H1 (cell line): ENCODE results near the gene EMP3. TPM values are rescaled to one million over a fixed set of nuclear protein-coding genes. Genes with fewer than 3 reads are reported as not detected.

ENCODE experiments used
- CTCF ChIA-PET: fragments of 300-600 bp; sonication (Branson Sonifier 250); formaldehyde crosslinking; loops from one replicate; lab custom pipeline; 2021; ENCODE audit not compliant: partially characterized antibody; lab: Charles Lee
- POLR2A ChIA-PET: fragments of 300-600 bp; sonication (Branson Sonifier 250); formaldehyde crosslinking; loops from one replicate; lab custom pipeline; 2021; ENCODE audit warnings: inconsistent platforms; ENCODE audit not compliant: partially characterized antibody; lab: Charles Lee
- DNase-seq, 2 experiments: peaks; one replicate each; pipeline versions ENCODE4 v3.0.0 to v3.0.0-alpha.2; 2010 to 2022; ENCODE audit warnings: low spot score in 2 of 2, low read depth in 1 of 2, mixed read lengths in 1 of 2
- FAIRE-seq: peaks from 2 replicates; lab custom pipeline; 2011; peaks lifted over from hg19 to GRCh38; lab: Jason Lieb, UNC
- H2AFZ ChIP-seq: 2 replicates; pipeline ENCODE4 v1.8.1; 2012; ENCODE audit warnings: low read length, inconsistent platforms
- H2AK5ac ChIP-seq: 2 replicates; pipeline ENCODE4 v1.6.1; 2013; ENCODE audit warnings: low read depth, low read length
- H2BK120ac ChIP-seq: replicated peaks from 2 replicates; pipeline ENCODE3; 2013; ENCODE audit warnings: low read depth, low read length, inconsistent platforms
- H2BK12ac ChIP-seq: 2 replicates; pipeline ENCODE4 v1.6.1; 2013; ENCODE audit warnings: low read depth, low read length
- H2BK15ac ChIP-seq: 2 replicates; pipeline ENCODE4 v1.6.1; 2013; ENCODE audit warnings: low read length
- H2BK20ac ChIP-seq: 2 replicates; pipeline ENCODE4 v1.6.1; 2013; ENCODE audit warnings: low read length
- H2BK5ac ChIP-seq: 2 replicates; pipeline ENCODE4 v1.6.1; 2013; ENCODE audit warnings: low read depth, low read length
- H3K14ac ChIP-seq: 2 replicates; pipeline ENCODE4 v1.6.1; 2013; ENCODE audit warnings: inconsistent platforms; ENCODE audit not compliant: insufficient read length
- H3K18ac ChIP-seq: 2 replicates; pipeline ENCODE4 v1.6.1; 2013; ENCODE audit warnings: low read length; ENCODE audit errors: extremely low read depth
- H3K23ac ChIP-seq: 2 replicates; pipeline ENCODE4 v1.6.1; 2013; ENCODE audit warnings: inconsistent platforms; ENCODE audit not compliant: insufficient read length
- H3K23me2 ChIP-seq: 2 replicates; pipeline ENCODE4 v1.6.1; 2013; ENCODE audit warnings: low read depth, low read length
- H3K27ac ChIP-seq: 2 replicates; pipeline ENCODE4 v1.6.1; 2011; ENCODE audit warnings: low read depth, low read length, inconsistent platforms
- H3K27me3 ChIP-seq, 4 experiments: replicated peaks in 1 of 4; 1 replicate in 1 of 4; 2 replicates in 3 of 4; pipeline versions ENCODE4 v1.6.1 to v1.8.1; 2011 to 2013; ENCODE audit warnings: low read length in 3 of 4, mild to moderate bottlenecking in 3 of 4, inconsistent platforms in 2 of 4, mixed read lengths in 2 of 4, moderate library complexity in 1 of 4; ENCODE audit not compliant: control insufficient read depth in 3 of 4, insufficient read depth in 3 of 4; ENCODE audit errors: extremely low read depth in 1 of 4
- H3K36me3 ChIP-seq, 4 experiments: 2 replicates each; pipeline versions ENCODE4 v1.6.1 to v1.8.1; 2011 to 2013; ENCODE audit warnings: mild to moderate bottlenecking in 4 of 4, low read length in 3 of 4, moderate library complexity in 2 of 4, control low read depth in 1 of 4, inconsistent platforms in 1 of 4; ENCODE audit not compliant: insufficient read depth in 4 of 4, control insufficient read depth in 2 of 4
- H3K4ac ChIP-seq: replicated peaks from 2 replicates; pipeline ENCODE3; 2013; ENCODE audit warnings: low read length, low read depth, mixed read lengths, inconsistent platforms; ENCODE audit not compliant: insufficient read length
- H3K4me1 ChIP-seq, 4 experiments: replicated peaks in 1 of 4; 1 replicate in 1 of 4; 2 replicates in 3 of 4; pipeline versions ENCODE4 v1.6.1 to v1.8.1; 2011 to 2013; ENCODE audit warnings: low read length in 3 of 4, inconsistent platforms in 2 of 4, mixed read lengths in 1 of 4; ENCODE audit not compliant: insufficient read depth in 4 of 4, control insufficient read depth in 3 of 4
- H3K4me2 ChIP-seq, 2 experiments: 2 replicates each; pipeline versions ENCODE4 v1.6.1 to v1.8.1; 2011 to 2013; ENCODE audit warnings: low read depth in 2 of 2, low read length in 2 of 2, control low read depth in 1 of 2, inconsistent platforms in 1 of 2, mild to moderate bottlenecking in 1 of 2; ENCODE audit not compliant: insufficient read depth in 1 of 2
- H3K4me3 ChIP-seq, 4 experiments: fragments of 200-600, 300-600 bp in 1 of 4; sonication (generic), shearing (Covaris generic), sonication (Bioruptor Twin) in 1 of 4; 2 replicates each; pipeline versions ENCODE4 v1.5.1 to v1.8.1; 2011 to 2016; ENCODE audit warnings: low read length in 4 of 4, low read depth in 3 of 4, control low read depth in 2 of 4, inconsistent platforms in 2 of 4, mild to moderate bottlenecking in 2 of 4, mixed read lengths in 1 of 4, moderate library complexity in 1 of 4; ENCODE audit not compliant: insufficient read depth in 2 of 4; ENCODE audit errors: extremely low read depth in 1 of 4
- H3K56ac ChIP-seq: replicated peaks from 2 replicates; pipeline ENCODE3; 2013; ENCODE audit warnings: low read depth, mild to moderate bottlenecking, mixed read lengths, low read length, inconsistent platforms; ENCODE audit not compliant: insufficient read length
- H3K79me1 ChIP-seq: 2 replicates; pipeline ENCODE4 v1.6.1; 2013; ENCODE audit warnings: low read depth, low read length, control low read depth
- H3K79me2 ChIP-seq, 2 experiments: 2 replicates each; pipeline versions ENCODE4 v1.6.1 to v1.8.1; 2012 to 2013; ENCODE audit warnings: low read length in 2 of 2, mild to moderate bottlenecking in 2 of 2, inconsistent platforms in 1 of 2; ENCODE audit not compliant: insufficient read depth in 2 of 2, control insufficient read depth in 1 of 2
- H3K9ac ChIP-seq, 4 experiments: replicated peaks in 1 of 4; 1 replicate in 1 of 4; 2 replicates in 3 of 4; pipeline versions ENCODE4 v1.6.1 to v1.8.1; 2011 to 2013; ENCODE audit warnings: low read depth in 3 of 4, low read length in 3 of 4, control low read depth in 2 of 4, mild to moderate bottlenecking in 2 of 4, moderate library complexity in 2 of 4, inconsistent platforms in 1 of 4; ENCODE audit errors: extremely low read depth in 1 of 4
- H3K9me3 ChIP-seq, 2 experiments: 2 replicates each; pipeline versions ENCODE4 v1.6.1 to v1.8.1; 2012 to 2013; ENCODE audit warnings: mild to moderate bottlenecking in 2 of 2, moderate library complexity in 2 of 2, control low read depth in 1 of 2, inconsistent platforms in 1 of 2, low read depth in 1 of 2, low read length in 1 of 2, mixed read lengths in 1 of 2; ENCODE audit not compliant: insufficient read depth in 2 of 2
- H4K20me1 ChIP-seq, 2 experiments: replicated peaks in 1 of 2; 2 replicates each; pipeline versions ENCODE3 to v1.8.1; 2011 to 2013; ENCODE audit warnings: inconsistent platforms in 2 of 2, low read length in 2 of 2, mild to moderate bottlenecking in 1 of 2; ENCODE audit not compliant: insufficient read depth in 2 of 2, control insufficient read depth in 1 of 2
- H4K5ac ChIP-seq: 2 replicates; pipeline ENCODE4 v1.6.1; 2013; ENCODE audit warnings: low read length, low read depth, mixed read lengths, inconsistent platforms; ENCODE audit not compliant: insufficient read length
- H4K8ac ChIP-seq: 2 replicates; pipeline ENCODE4 v1.8.0; 2013; ENCODE audit warnings: mild to moderate bottlenecking, moderate library complexity, low read length, inconsistent platforms; ENCODE audit not compliant: insufficient read depth; ENCODE audit errors: extremely low read depth
- H4K91ac ChIP-seq: replicated peaks from 2 replicates; pipeline ENCODE3; 2013; ENCODE audit warnings: low read length, mixed read lengths, inconsistent platforms; ENCODE audit not compliant: insufficient read length
- ATF2 ChIP-seq: IDR thresholded peaks from 2 replicates; pipeline ENCODE4 v1.6.1; 2012; ENCODE audit warnings: low read length, inconsistent platforms
- BACH1 ChIP-seq: IDR thresholded peaks from 2 replicates; pipeline ENCODE4 v1.6.1; 2012; ENCODE audit warnings: low read length, improper control_type of control experiment
- BRCA1 ChIP-seq: IDR thresholded peaks from 2 replicates; pipeline ENCODE4 v1.6.1; 2012; ENCODE audit warnings: low read depth, low read length, improper control_type of control experiment
- CHD2 ChIP-seq: IDR thresholded peaks from 2 replicates; pipeline ENCODE4 v1.6.1; 2012; ENCODE audit warnings: low read length, improper control_type of control experiment
- CTCF ChIP-seq, 3 experiments: IDR thresholded peaks; 1 replicate in 2 of 3; 2 replicates in 1 of 3; pipeline versions ENCODE4 v1.5.1 to v1.6.1; 2011; ENCODE audit warnings: low read length in 3 of 3, mild to moderate bottlenecking in 3 of 3, inconsistent platforms in 2 of 3, low read depth in 1 of 3, moderate library complexity in 1 of 3; ENCODE audit not compliant: insufficient read depth in 1 of 3; ENCODE audit errors: control extremely low read depth in 1 of 3
- EGR1 ChIP-seq: IDR thresholded peaks from 2 replicates; pipeline ENCODE4 v1.6.1; 2011; ENCODE audit warnings: low read depth, low read length, borderline replicate concordance
- FOSL1 ChIP-seq: IDR thresholded peaks from 2 replicates; pipeline ENCODE4 v1.6.1; 2011; ENCODE audit warnings: mild to moderate bottlenecking, low read depth, low read length, moderate library complexity; ENCODE audit not compliant: insufficient read depth
- POLR2A ChIP-seq, 2 experiments: IDR thresholded peaks; 1 replicate in 1 of 2; 2 replicates in 1 of 2; pipeline ENCODE4 v1.6.1; 2011; ENCODE audit warnings: low read depth in 2 of 2, low read length in 2 of 2, mild to moderate bottlenecking in 2 of 2; ENCODE audit errors: control extremely low read depth in 1 of 2
- RAD21 ChIP-seq, 2 experiments: IDR thresholded peaks in 1 of 2; conservative IDR thresholded peaks in 1 of 2; 2 replicates each; pipeline ENCODE4 v1.6.1; 2011; ENCODE audit warnings: low read depth in 2 of 2, low read length in 2 of 2, improper control_type of control experiment in 1 of 2, inconsistent platforms in 1 of 2, mild to moderate bottlenecking in 1 of 2, moderate library complexity in 1 of 2
- ZNF274 ChIP-seq: IDR thresholded peaks from 2 replicates; pipeline ENCODE4 v1.7.0; 2012; ENCODE audit warnings: low read length, borderline replicate concordance; ENCODE audit errors: extremely low read depth
- WGBS, 2 experiments: shearing (Covaris generic) in 1 of 2; methylation state at CpG; one replicate each; pipeline versions ENCODE4 v1.1.6 to v1.1.7; 2013 to 2015; ENCODE audit warnings: low lambda C conversion rate in 2 of 2, mixed read lengths in 2 of 2, inconsistent platforms in 1 of 2, low coverage in 1 of 2, missing lambda C conversion rate in 1 of 2; ENCODE audit not compliant: insufficient replicate concordance in 2 of 2, insufficient coverage in 1 of 2, insufficient read length in 1 of 2; ENCODE audit errors: extremely low coverage in 1 of 2, missing lambda C conversion rate in 1 of 2; 5-methylcytosine and 5-hydroxymethylcytosine counted together
- polyA plus RNA-seq, 7 experiments: library from polyadenylated mRNA; depleted of rRNA in 3 of 7; stranded (reverse) in 5 of 7; unstranded in 2 of 7; fragments of >200 nt in 5 of 7; fragments of 200-250 nt in 2 of 7; gene quantifications; 1 replicate in 5 of 7; 2 replicates in 1 of 7; 4 replicates in 1 of 7; pipeline versions ENCODE4 v1.2.1 to v1.2.3, GENCODE V29; 2011 to 2013; ENCODE audit warnings: missing spikeins in 2 of 7, mixed read lengths in 2 of 7
- total RNA-seq: library from RNA; stranded (reverse); fragmentation: NEBNext Ultra II Directional; extraction: Animal tissue kit (Norgen Biotek cat#: 25700); gene quantifications from 2 replicates; pipeline ENCODE4 v1.2.1, GENCODE V29; 2021

The EMP3 gene
- total and polyA plus RNA-seq, 2 of the 8 experiments (the other 6 are each of a cell fraction or from before 2014, with no cell fraction given) = 18.4 to 87.8 TPM

GRCh38 chr19:48283908-48284307 is 41.4 kb upstream of the EMP3 start:
- Histone ChIP-seq H3K79me1 (no peaks in the 10 kb centered on the region), H2BK20ac (no peak overlapping the region), H3K56ac (no peak overlapping the region), H3K9me3 (peaks cover 0 to 4% of the 10 kb centered on the region in 2 experiments; a peak in 1 of 4 replicates), H3K23me2 (no peaks in the 10 kb centered on the region), H3K36me3 (peaks cover 26 to 70% (median 55%) of the 10 kb centered on the region in 4 experiments), H3K4me1 (no peaks in the 10 kb centered on the region), H4K20me1 (peaks cover 0 to 5% of the 10 kb centered on the region in 2 experiments), H2BK12ac (no peak overlapping the region), H2BK15ac (no peak overlapping the region), H3K23ac (no peak overlapping the region), H3K4me2 (no peak overlapping the region), H3K4ac (no peak overlapping the region), H2AFZ (no peak overlapping the region), H4K5ac (no peak overlapping the region), H3K9ac (no peak overlapping the region), H2BK5ac (no peak overlapping the region), H3K27ac (no peak overlapping the region), H4K8ac (no peak overlapping the region), H4K91ac (no peak overlapping the region), H2AK5ac (no peak overlapping the region), H2BK120ac (no peak overlapping the region), H3K14ac (no peak overlapping the region), H3K27me3 (no peaks in the 10 kb centered on the region), H3K18ac (no peak overlapping the region), H3K79me2 (peaks cover 0 to under 1% of the 10 kb centered on the region in 2 experiments; a peak in 2 of 4 replicates), H3K4me3 (no peak overlapping the region)
- FAIRE-seq (no peak), DNase-seq (no peak)
- 97% methylated on average over 7 of the region's 7 CpGs; no CpG with 5 or more reads in 1 of the 2 experiments for whole genome bisulfite sequencing, 2 experiments
- ChIA-PET POLR2A (interaction anchor here (2.6 kb wide), 1 partner anchor 11 kb away, joined by 12 read pairs; no protein-coding TSS in a partner anchor), CTCF (interaction anchor here (1.8 to 12.4 kb wide), 2 partner anchors 11 to 34 kb away, joined by 3 to 212 read pairs; partner anchors contain the start of gene ZNF114)
- TF ChIP-seq EGR1 (no peak), CHD2 (no peak), POLR2A (IDR thresholded peaks at IDR 0.05; ENCODE audit: control extremely low read depth in 1 of 2, low read depth in 2 of 2, low read length in 2 of 2) (no peak), CTCF (IDR thresholded peaks at IDR 0.05; ENCODE audit: control extremely low read depth in 1 of 3, insufficient read depth in 1 of 3, low read depth in 1 of 3, low read length in 3 of 3) (no peak), ATF2 (no peak), BRCA1 (no peak), RAD21 (IDR thresholded peaks at IDR 0.05 in 1 of 2, conservative IDR thresholded peaks at IDR 0.05 in 1 of 2; ENCODE audit: low read depth in 2 of 2, low read length in 2 of 2) (no peak), FOSL1 (no peak), BACH1 (no peak), ZNF274 (no peak)
